Activated CD8-positive, alpha-beta memory T cell treated with anti-CD3 and anti-CD28 coated beads, Interleukin-2, amount 50 U/mL, for 1 hour (primary cell): Measurements from ENCODE around the gene MRLN.
"Not testable (repeated sequence)": the region's sequence is repeated elsewhere in the genome, so short reads cannot be mapped to it uniquely, and the experiment has no call there.

Experiments used
- DNase-seq: peaks from one replicate; pipeline ENCODE4 v3.0.0-alpha.2; 2020; ENCODE audit errors: extremely low read depth

MRLN gene

GRCh38 chr10:59753267-59753666 lies at the start of gene MRLN:
TSS of gene MRLN (minus strand) at chr10:59753455.
- DNase-seq, result no peak

DNA sequence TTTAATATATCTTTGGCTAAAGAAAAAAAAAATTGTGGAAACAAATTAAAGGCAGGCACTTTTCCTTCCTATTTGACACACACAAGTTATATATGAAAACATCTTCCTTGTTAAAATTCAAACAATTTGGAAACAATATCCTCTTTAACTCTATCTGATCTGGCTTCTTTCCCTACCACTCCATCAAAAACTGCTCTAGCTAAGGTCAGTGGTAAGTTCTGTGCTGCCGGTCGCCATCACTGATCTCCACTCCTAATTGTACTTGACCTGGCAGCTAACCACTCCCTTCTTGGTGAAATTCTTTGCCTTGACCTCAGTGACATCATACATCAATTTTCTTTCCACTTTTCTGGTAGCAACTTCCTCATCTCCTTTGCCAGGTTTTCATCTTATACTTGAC lies 47.9 kb upstream of the MRLN start:
- no peak for DNase-seq

GRCh38 chr10:59799421-59799820 lies 46.2 kb upstream of the MRLN start:
- DNase-seq, result no peak

DNA sequence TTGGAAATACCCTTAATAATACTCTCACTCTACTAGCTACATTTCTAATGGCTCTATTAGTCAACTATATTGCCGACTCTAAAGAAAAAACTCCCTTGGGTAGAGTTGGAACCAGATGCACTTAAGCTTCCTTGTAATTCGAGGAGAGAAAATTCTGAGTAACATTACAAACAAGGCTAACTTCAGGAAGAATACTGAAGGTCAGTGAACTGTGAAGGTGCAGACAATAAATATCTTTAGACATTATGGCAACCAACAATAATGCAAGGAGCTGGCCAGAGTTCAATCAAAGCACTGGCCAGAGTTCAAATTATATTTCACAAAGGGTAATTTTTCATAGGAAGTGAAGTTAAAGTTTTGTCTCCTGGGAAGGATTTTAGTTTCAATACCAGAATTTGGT lies 40.7 kb upstream of the MRLN start:
- no peak for DNase-seq

GRCh38 chr10:59792812-59793211 lies 39.6 kb upstream of the MRLN start:
- no peak for DNase-seq

- no peak for DNase-seq
These were observed 38.3 kb upstream of the MRLN start for GRCh38 chr10:59791601-59792000.

DNA sequence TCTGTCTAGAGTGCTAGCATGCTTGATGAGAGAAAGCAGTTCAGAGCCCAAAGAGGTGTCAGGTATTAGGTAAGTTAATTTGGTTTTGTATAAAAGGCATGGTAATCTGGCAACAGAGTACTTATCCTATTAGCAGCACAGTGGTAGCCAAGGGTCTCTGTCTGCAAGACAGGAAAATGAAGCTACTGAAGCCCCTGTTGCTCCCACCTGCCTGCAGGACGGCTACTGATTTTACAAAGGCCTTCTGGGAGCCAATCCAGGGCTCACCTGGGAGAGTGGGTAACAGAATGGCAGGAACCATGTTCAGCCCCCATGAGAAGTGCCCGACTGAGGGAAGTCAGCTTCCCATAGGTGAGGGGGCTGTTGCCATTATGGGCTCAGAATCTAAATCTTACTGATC lies 36.8 kb upstream of the MRLN start:
- DNase-seq, result not testable (repeated sequence)

- not testable (repeated sequence) for DNase-seq
These were observed 35.7 kb upstream of the MRLN start for GRCh38 chr10:59788914-59789313.

- DNase-seq, result not testable (repeated sequence)
These were observed 33.8 kb upstream of the MRLN start for GRCh38 chr10:59787032-59787431.

DNA sequence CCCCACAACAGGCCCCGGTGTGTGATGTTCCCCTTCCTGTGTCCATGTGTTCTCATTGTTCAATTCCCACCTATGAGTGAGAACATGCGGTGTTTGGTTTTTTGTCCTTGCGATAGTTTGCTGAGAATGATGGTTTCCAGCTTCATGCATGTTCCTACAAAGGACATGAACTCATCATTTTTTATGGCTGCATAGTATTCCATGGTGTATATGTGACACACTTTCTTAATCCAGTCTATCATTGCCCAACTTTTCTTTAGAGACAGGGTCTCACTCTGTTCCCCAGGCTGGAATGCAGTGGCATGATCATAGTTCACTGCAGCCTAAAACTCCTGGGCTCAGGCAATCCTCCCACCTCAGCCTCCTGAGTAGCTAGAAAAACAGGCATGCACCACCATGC lies 32.2 kb upstream of the MRLN start:
- not testable (repeated sequence) for DNase-seq

- no peak for DNase-seq
These were observed 28.3 kb upstream of the MRLN start for GRCh38 chr10:59781511-59781910.

DNA sequence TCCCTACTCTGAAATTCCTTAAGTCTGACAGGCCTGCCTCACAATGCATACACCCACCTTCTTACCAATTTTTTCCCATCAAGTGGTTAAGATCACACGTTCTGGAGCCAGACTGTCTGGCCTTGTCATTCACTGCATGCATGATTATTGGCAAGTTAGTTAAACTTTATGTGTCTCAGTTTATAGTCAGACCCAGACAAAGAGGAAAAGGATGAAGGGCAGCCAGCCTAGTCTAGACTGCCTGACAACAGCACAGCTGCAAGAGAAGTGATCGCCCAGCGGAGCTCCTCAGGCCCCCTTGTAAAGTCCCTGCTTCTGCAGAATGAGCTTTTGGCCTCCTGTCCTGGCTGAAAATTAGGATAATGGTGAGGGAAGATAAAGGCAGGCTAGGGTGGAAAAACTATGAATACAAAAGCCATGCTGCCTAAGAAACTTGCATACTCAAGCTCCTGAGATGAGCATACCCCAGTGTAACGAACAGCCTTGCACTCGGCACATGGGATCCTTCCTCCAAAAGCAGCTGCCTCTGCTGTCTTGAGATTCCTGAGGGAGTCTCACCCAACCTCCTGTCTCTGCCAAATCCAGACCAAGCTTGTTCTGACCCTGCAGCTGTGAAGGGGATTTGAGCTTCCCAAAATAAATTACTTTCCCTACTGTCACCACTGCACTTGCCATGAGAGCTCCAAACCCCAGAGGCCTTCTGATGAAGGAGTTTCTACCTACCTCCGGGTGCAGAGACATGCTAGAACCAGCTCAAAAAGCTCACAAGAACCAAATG lies 26.7 kb upstream of the MRLN start:
- DNase-seq, result no peak

GRCh38 chr10:59774451-59774850 lies 21.2 kb upstream of the MRLN start:
- no peak for DNase-seq

- no peak for DNase-seq
These were observed 19.8 kb upstream of the MRLN start for GRCh38 chr10:59773088-59773487.

DNA sequence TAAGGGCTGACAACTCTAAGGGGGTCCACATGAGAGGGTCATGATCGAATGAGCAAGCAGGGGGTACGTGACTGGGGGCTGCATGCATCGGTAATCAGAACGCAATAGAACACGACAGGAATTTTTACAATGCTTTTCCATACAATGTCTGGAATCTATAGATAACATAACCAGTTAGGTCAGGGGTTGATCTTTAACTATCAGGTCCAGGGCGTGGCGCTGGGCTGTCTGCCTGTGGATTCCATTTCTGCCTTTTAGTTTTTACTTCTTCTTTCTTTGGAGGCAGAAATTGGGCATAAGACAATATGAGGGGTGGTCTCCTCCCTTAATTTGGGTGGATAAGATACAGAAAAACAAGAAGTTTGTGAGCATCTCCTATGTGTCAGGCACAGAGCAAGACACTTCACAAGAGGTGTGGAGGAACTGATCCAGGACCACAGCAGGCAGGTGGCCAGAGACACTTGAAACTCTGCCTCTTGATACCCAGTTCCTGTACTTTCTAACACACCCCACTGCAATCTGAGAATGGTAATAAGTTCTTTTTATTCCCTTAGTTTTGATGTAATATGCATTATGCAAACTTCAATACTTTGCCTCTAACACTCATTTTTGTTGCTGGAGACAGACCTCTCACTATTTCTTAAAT lies 18.0 kb upstream of the MRLN start:
- DNase-seq, result no peak

DNA sequence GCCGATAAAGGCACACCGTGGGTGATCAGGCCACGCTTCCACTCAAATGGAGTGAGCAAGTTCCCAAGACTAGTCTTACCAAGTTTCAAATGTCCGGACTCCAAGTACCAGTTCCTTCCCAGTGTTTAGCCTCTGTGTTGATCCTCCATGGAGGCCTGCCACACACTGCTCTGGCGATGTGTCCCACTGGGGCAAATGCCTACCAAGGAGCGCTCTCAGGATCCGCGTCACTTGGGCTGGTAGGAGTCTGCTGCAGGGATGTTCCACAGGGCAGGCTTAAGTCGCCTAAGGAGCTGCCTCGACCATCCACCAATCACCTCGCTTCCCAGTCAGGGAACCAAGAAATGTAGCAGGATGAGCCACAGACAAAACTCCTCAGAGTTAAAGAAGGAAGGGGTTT lies 17.4 kb upstream of the MRLN start:
- DNase-seq, result no peak

DNA sequence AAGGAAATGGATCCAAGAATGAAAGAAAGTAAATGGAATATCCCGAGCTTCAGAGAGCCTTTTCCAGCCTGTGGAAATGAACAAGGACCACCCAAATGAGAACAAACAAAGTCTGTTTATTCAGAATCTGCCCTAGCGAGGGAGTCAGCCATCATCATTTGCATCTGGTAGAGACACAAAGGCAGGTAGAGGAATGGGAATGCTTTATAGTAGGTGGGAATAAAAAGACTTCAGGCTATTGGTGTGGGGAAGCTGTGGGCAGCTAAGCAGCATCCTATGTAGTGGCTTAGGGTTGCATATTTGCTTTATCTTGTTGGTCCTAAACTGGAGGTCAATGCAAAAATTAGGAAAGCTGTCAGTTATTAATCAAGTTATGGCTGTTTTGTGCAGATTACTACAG lies 9.2 kb upstream of the MRLN start:
- DNase-seq, result no peak

DNA sequence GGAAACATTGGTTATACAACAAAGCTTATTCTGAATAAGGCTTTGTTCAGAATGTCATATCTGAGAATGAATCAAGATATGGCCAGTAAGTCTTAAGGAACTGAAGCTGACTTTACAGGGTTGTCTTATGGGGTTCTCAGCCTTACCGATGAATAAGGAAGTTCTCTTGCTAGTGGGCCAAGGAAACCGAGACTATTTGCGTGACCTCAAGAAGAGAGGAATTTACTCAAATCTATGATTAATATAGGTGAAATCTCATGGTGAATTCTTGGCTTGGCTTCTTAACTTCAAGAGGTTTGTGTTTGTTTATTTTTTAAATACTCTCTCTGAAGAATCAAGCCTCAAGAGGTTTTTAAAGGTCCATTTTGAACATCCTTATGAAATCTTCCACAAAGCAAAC lies 4.7 kb upstream of the MRLN start:
- no peak for DNase-seq

DNA sequence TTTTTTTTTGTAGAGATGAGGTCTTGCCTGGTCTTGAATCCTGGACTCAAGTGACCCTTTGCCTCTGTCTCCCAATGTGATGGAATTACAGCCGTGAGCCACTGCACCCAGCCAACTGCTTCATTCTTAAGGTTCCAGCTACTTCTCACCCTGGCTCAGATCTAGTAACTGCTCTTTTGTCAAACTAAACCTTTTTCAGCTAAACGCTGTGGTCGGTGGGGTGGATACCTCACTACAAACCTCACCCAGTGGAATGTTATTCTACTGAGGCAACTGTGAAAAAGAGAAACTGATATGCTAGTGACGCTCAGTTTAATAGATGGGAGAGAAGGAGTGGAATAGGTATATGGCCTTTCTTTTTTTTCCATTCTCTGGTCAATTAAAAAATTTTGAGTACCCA lies 1.7 kb upstream of the MRLN start:
- DNase-seq, result no peak

DNA sequence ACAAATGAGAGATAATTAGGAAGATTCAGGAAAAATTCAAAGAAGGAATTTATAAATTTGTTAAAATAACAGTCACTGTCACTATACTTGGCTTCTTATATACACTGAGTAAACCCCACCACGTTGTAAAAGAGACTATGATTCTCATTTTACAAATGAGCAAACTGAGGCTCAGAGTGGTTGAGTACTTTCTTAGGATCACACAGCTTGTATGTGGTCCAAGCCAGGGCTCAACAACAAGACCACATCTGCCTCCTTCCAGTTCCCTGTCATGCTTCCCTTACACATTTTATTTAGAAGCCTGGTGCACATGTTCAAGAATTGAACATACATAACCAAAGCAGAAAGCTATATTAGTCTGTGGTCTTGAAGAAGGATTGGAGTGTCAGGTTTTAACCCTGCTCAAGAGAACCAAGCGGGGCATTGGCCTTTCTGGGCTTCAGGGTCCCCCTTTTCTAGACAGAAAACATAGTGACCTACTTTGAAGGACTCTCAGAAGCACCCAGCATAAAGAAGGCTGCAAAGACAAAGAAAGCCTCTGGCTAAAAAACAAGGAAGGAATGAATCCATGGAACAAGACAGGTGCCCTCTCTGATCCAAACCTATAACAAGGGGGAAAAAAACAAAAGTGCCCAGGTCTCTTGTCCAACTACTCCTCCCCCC lies 846 bp downstream of the MRLN start:
- no peak for DNase-seq

GRCh38 chr10:59750155-59750945 lies 2.9 kb downstream of the MRLN start:
- no peak for DNase-seq

- no peak for DNase-seq
These were observed 4.4 kb downstream of the MRLN start for GRCh38 chr10:59748834-59749233.
